HepG2 (cell line): Measurements from ENCODE around the gene PDGFA. TPM values are rescaled to one million over a fixed set of nuclear protein-coding genes. Genes with fewer than 3 reads are reported as not detected.

Experiments
- SP140L ChIP-seq: sonication (generic); formaldehyde crosslinking; IDR thresholded peaks from 2 replicates; pipeline ENCODE4 v1.4.0; 2020; ENCODE audit warnings: missing genetic modification reagents, borderline replicate concordance
- polyA plus RNA-seq, 8 experiments: library from polyadenylated mRNA; depleted of rRNA in 3 of 8; stranded (reverse) in 7 of 8; unstranded in 1 of 8; fragments of >200 nt; fragmentation: Illumina TruSeq in 4 of 8; extraction: Trizol in 4 of 8; gene quantifications; 2 replicates each; pipeline versions ENCODE4 v1.2.1 to v1.2.3, GENCODE V29; 2011 to 2016; ENCODE audit warnings: low read depth in 4 of 8, missing spikeins in 1 of 8, mixed read lengths in 1 of 8; ENCODE audit not compliant: insufficient read depth in 1 of 8
- total RNA-seq, 5 experiments: library from RNA; depleted of rRNA; stranded (reverse); fragments of >200 nt; fragmentation: Illumina TruSeq; extraction: Trizol; gene quantifications; 2 replicates each; pipeline ENCODE4 v1.2.3, GENCODE V29; 2016; ENCODE audit warnings: low read depth in 1 of 5
- TF ChIP-seq, protein P1 (sequence below): IDR thresholded peaks from 2 replicates; pipeline ENCODE4 v1.6.1; 2016; ENCODE audit warnings: low read depth, missing genetic modification reagents, missing compliant biosample characterization
- TF ChIP-seq, protein P2 (sequence below): sonication (generic); formaldehyde crosslinking; IDR thresholded peaks from 2 replicates; pipeline ENCODE4 v1.8.1; 2023; ENCODE audit warnings: mild to moderate bottlenecking, moderate library complexity, missing genetic modification reagents
- TF ChIP-seq, protein P3 (sequence below): sonication (generic); formaldehyde crosslinking; IDR thresholded peaks from 2 replicates; pipeline ENCODE4 v1.4.0; 2020; ENCODE audit warnings: mild to moderate bottlenecking, missing genetic modification reagents
- TF ChIP-seq, protein P4 (sequence below): sonication (generic); formaldehyde crosslinking; IDR thresholded peaks from 2 replicates; pipeline ENCODE4 v1.5.0; 2020; ENCODE audit warnings: missing genetic modification reagents, mild to moderate bottlenecking, borderline replicate concordance
- TF ChIP-seq, protein P5 (sequence below): sonication (generic); formaldehyde crosslinking; IDR thresholded peaks from 2 replicates; pipeline ENCODE4 v1.4.0; 2020; ENCODE audit warnings: mild to moderate bottlenecking, missing genetic modification reagents
- TF ChIP-seq, protein P6 (sequence below): sonication (generic); formaldehyde crosslinking; IDR thresholded peaks from 2 replicates; pipeline ENCODE4 v1.4.0; 2020; ENCODE audit warnings: missing genetic modification reagents

The PDGFA gene
- total and polyA plus RNA-seq, 2 of the 13 experiments (the other 11 are each of a cell fraction or from before 2014, with no cell fraction given) = 1.5 to 3.4 TPM

DNA sequence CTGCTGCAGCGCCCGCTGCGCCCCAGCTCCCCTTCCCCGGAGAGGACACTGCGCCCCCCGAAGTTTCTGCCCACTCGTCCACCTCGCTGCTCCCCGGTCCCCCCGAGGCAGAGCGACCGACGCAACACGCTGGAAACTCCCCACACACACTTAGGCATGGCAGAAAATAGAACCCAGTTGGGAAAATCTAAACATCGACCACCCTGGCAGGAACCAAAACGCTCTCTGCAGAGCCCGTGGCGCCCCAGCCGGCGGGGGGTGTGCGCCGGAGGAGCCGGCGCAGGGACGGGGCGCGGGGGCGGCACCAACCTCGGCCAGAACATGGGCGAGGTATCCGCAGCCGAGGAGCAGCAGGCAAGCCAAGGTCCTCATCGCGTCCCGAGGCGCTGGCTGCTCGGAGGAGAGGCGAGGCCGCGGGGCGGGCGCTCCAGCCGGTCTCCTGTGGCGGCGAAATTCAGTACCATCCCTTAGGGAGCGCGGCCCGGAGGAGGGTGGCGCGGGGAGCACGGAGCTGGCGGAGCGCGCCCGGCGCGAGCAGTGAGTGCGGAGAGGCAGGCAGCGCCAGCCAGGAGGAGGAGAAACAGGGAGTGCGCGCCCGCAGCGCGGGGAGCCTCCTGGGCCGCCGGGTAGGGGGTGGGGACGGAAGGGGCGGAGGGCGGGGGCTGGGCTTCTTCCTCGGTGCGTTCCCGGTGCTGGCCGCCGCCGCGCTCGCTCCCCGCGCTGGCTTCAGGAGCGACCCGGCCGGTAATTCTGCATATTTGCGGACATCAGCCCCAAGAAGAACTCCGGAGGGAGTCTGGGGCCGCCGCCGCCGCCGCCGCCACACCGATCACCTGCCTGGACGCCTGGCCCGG is 789 bp downstream of the PDGFA start (continued):
- TF ChIP-seq, protein P1, sequence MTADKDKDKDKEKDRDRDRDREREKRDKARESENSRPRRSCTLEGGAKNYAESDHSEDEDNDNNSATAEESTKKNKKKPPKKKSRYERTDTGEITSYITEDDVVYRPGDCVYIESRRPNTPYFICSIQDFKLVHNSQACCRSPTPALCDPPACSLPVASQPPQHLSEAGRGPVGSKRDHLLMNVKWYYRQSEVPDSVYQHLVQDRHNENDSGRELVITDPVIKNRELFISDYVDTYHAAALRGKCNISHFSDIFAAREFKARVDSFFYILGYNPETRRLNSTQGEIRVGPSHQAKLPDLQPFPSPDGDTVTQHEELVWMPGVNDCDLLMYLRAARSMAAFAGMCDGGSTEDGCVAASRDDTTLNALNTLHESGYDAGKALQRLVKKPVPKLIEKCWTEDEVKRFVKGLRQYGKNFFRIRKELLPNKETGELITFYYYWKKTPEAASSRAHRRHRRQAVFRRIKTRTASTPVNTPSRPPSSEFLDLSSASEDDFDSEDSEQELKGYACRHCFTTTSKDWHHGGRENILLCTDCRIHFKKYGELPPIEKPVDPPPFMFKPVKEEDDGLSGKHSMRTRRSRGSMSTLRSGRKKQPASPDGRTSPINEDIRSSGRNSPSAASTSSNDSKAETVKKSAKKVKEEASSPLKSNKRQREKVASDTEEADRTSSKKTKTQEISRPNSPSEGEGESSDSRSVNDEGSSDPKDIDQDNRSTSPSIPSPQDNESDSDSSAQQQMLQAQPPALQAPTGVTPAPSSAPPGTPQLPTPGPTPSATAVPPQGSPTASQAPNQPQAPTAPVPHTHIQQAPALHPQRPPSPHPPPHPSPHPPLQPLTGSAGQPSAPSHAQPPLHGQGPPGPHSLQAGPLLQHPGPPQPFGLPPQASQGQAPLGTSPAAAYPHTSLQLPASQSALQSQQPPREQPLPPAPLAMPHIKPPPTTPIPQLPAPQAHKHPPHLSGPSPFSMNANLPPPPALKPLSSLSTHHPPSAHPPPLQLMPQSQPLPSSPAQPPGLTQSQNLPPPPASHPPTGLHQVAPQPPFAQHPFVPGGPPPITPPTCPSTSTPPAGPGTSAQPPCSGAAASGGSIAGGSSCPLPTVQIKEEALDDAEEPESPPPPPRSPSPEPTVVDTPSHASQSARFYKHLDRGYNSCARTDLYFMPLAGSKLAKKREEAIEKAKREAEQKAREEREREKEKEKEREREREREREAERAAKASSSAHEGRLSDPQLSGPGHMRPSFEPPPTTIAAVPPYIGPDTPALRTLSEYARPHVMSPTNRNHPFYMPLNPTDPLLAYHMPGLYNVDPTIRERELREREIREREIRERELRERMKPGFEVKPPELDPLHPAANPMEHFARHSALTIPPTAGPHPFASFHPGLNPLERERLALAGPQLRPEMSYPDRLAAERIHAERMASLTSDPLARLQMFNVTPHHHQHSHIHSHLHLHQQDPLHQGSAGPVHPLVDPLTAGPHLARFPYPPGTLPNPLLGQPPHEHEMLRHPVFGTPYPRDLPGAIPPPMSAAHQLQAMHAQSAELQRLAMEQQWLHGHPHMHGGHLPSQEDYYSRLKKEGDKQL = no peak
- TF ChIP-seq, protein P2, sequence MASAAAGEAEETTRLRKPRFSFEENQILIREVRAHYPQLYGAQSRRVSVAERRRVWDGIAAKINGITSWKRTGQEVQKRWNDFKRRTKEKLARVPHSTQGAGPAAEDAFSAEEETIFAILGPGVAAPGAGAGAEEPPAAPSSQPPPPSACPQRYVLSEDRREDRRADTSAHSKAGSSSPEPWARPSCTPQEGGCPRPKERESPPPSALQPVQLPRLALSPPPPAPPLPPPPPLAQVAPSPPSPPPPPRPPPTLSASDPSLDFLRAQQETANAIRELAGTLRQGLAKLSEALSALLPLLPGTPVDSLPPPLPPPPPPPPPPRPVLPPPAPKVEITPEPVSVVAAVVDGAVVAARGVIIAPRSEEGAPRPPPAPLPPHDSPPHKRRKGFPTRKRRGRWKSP (CRISPR knock-in tag) = peak; percentile 59; the same call in 1 of the 2 replicates
- TF ChIP-seq, protein P3, sequence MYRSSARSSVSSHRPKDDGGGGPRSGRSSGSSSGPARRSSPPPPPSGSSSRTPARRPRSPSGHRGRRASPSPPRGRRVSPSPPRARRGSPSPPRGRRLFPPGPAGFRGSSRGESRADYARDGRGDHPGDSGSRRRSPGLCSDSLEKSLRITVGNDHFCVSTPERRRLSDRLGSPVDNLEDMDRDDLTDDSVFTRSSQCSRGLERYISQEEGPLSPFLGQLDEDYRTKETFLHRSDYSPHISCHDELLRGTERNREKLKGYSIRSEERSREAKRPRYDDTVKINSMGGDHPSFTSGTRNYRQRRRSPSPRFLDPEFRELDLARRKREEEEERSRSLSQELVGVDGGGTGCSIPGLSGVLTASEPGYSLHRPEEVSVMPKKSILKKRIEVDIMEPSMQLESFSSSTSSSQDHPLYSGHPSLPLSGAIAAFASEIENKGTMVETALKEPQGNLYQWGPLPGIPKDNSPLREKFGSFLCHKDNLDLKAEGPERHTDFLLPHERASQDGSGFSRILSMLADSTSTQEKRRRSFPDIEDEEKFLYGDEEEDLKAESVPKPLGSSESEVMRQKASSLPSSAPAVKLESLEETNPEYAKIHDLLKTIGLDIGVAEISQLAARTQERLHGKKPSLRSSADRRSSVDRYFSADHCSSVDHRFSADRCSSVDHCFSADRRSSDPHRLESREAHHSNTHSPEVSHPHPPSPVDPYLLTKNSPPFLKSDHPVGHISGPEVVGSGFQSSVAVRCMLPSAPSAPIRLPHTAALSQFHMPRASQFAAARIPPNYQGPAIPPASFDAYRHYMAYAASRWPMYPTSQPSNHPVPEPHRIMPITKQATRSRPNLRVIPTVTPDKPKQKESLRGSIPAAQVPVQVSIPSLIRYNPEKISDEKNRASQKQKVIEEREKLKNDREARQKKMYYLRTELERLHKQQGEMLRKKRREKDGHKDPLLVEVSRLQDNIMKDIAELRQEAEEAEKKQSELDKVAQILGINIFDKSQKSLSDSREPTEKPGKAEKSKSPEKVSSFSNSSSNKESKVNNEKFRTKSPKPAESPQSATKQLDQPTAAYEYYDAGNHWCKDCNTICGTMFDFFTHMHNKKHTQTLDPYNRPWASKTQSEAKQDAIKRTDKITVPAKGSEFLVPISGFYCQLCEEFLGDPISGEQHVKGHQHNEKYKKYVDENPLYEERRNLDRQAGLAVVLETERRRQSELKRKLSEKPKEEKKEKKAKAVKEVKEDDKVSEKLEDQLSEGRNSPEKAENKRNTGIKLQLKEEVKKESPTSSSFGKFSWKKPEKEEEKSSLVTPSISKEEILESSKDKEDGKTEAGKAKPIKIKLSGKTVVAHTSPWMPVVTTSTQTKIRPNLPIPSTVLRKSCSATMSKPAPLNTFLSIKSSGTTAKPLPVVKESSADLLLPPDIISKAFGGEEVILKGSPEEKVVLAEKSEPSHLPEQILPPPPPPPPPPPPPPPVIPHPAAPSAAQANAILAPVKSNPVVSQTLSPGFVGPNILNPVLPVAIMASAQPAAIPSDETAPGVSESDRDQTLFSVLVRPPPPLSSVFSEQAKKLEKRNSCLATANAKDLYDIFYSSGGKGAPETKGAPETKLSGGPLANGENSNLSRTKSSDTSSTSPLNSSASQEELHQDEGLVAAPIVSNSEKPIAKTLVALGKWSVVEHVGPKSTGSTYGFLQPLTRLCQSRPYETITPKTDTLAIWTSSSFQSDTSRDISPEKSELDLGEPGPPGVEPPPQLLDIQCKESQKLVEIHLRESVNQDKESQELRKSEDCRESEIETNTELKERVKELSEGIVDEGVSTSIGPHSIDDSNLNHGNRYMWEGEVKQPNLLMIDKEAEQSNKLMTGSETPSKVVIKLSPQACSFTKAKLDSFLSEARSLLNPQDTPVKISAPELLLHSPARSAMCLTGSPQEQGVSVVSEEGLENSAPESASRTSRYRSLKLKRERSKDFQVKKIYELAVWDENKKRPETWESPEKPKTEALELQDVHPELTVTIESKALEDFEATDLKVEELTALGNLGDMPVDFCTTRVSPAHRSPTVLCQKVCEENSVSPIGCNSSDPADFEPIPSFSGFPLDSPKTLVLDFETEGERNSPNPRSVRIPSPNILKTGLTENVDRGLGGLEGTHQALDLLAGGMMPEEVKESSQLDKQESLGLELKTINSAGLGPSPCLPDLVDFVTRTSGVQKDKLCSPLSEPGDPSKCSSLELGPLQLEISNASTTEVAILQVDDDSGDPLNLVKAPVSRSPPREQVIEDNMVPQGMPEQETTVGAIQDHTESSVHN (CRISPR knock-in tag) = no peak
- TF ChIP-seq, protein P4, sequence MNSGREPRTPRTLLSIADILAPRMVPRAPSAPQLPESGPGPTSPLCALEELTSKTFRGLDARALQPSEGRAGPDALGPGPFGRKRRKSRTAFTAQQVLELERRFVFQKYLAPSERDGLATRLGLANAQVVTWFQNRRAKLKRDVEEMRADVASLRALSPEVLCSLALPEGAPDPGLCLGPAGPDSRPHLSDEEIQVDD (CRISPR knock-in tag) = no peak
- TF ChIP-seq, protein P5, sequence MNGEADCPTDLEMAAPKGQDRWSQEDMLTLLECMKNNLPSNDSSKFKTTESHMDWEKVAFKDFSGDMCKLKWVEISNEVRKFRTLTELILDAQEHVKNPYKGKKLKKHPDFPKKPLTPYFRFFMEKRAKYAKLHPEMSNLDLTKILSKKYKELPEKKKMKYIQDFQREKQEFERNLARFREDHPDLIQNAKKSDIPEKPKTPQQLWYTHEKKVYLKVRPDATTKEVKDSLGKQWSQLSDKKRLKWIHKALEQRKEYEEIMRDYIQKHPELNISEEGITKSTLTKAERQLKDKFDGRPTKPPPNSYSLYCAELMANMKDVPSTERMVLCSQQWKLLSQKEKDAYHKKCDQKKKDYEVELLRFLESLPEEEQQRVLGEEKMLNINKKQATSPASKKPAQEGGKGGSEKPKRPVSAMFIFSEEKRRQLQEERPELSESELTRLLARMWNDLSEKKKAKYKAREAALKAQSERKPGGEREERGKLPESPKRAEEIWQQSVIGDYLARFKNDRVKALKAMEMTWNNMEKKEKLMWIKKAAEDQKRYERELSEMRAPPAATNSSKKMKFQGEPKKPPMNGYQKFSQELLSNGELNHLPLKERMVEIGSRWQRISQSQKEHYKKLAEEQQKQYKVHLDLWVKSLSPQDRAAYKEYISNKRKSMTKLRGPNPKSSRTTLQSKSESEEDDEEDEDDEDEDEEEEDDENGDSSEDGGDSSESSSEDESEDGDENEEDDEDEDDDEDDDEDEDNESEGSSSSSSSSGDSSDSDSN (CRISPR knock-in tag) = peak; percentile 52; the same call in 1 of the 2 replicates
- no peak for TF ChIP-seq SP140L (CRISPR knock-in tag)
- TF ChIP-seq, protein P6, sequence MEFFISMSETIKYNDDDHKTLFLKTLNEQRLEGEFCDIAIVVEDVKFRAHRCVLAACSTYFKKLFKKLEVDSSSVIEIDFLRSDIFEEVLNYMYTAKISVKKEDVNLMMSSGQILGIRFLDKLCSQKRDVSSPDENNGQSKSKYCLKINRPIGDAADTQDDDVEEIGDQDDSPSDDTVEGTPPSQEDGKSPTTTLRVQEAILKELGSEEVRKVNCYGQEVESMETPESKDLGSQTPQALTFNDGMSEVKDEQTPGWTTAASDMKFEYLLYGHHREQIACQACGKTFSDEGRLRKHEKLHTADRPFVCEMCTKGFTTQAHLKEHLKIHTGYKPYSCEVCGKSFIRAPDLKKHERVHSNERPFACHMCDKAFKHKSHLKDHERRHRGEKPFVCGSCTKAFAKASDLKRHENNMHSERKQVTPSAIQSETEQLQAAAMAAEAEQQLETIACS (CRISPR knock-in tag) = peak; percentile 28; the same call in 1 of the 2 replicates
